Endothelial cell (in vitro differentiated cells): ENCODE results near the gene DCAF12L2. TPM values are rescaled to one million over a fixed set of nuclear protein-coding genes. Genes with fewer than 3 reads are reported as not detected.

Experiments used
- DNase-seq: peaks from one replicate; pipeline ENCODE4 v3.0.0; 2021; ENCODE audit warnings: low spot score
- H3K27ac Mint-ChIP-seq: one replicate; pipeline ENCODE4 v1.8.0; 2021; ENCODE audit warnings: mixed read lengths, inconsistent platforms; ENCODE audit not compliant: unreplicated experiment
- H3K27me3 Mint-ChIP-seq: one replicate; pipeline ENCODE4 v1.8.0; 2021; ENCODE audit warnings: mild to moderate bottlenecking, moderate library complexity, mixed read lengths, inconsistent platforms; ENCODE audit not compliant: unreplicated experiment
- H3K36me3 Mint-ChIP-seq: one replicate; pipeline ENCODE4 v1.8.0; 2021; ENCODE audit warnings: mild to moderate bottlenecking, low read depth, mixed read lengths, inconsistent platforms; ENCODE audit not compliant: unreplicated experiment
- H3K4me1 Mint-ChIP-seq: one replicate; pipeline ENCODE4 v1.8.0; 2021; ENCODE audit warnings: mild to moderate bottlenecking, mixed read lengths, inconsistent platforms; ENCODE audit not compliant: unreplicated experiment
- H3K4me3 Mint-ChIP-seq: one replicate; pipeline ENCODE4 v1.8.0; 2021; ENCODE audit warnings: mild to moderate bottlenecking, mixed read lengths, inconsistent platforms; ENCODE audit not compliant: unreplicated experiment
- H3K9me3 Mint-ChIP-seq: one replicate; pipeline ENCODE4 v1.8.0; 2021; ENCODE audit warnings: mixed read lengths, inconsistent platforms; ENCODE audit not compliant: unreplicated experiment
- total RNA-seq: library from RNA; stranded (reverse); fragmentation: NEBNext Ultra II Directional; extraction: Animal tissue kit (Norgen Biotek cat#: 25700); gene quantifications from one replicate; pipeline ENCODE4 v1.2.1, GENCODE V29; 2021; ENCODE audit not compliant: unreplicated experiment
- TF ChIP-seq, protein P1 (sequence below): fragments of 200-600 bp; sonication (generic); IDR thresholded peaks from one replicate; pipeline ENCODE4 v1.5.0; 2021; ENCODE audit warnings: antibody characterized with exemption; ENCODE audit not compliant: unreplicated experiment

Gene DCAF12L2
- total RNA-seq, 1 donor from 2014 or later, result 1.0 TPM

GRCh38 chrX:126137899-126138298 lies 28.2 kb downstream of the DCAF12L2 start:
- Mint-ChIP-seq H3K27me3 (no peaks in the 10 kb centered on the region), H3K9me3 (no peaks in the 10 kb centered on the region), H3K27ac (no peak overlapping the region), H3K36me3 (no peaks in the 10 kb centered on the region), H3K4me1 (no peaks in the 10 kb centered on the region), H3K4me3 (no peak overlapping the region)
- TF ChIP-seq, protein P1, sequence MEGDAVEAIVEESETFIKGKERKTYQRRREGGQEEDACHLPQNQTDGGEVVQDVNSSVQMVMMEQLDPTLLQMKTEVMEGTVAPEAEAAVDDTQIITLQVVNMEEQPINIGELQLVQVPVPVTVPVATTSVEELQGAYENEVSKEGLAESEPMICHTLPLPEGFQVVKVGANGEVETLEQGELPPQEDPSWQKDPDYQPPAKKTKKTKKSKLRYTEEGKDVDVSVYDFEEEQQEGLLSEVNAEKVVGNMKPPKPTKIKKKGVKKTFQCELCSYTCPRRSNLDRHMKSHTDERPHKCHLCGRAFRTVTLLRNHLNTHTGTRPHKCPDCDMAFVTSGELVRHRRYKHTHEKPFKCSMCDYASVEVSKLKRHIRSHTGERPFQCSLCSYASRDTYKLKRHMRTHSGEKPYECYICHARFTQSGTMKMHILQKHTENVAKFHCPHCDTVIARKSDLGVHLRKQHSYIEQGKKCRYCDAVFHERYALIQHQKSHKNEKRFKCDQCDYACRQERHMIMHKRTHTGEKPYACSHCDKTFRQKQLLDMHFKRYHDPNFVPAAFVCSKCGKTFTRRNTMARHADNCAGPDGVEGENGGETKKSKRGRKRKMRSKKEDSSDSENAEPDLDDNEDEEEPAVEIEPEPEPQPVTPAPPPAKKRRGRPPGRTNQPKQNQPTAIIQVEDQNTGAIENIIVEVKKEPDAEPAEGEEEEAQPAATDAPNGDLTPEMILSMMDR, result no peak
- DNase-seq, result peak; percentile 6

- H3K36me3 Mint-ChIP-seq, result no peaks in the 10 kb centered on the region
- no peaks in the 10 kb centered on the region for H3K9me3 Mint-ChIP-seq
- H3K27me3 Mint-ChIP-seq, result no peaks in the 10 kb centered on the region
- H3K4me3 Mint-ChIP-seq, result no peak overlapping the region
- H3K4me1 Mint-ChIP-seq, result no peaks in the 10 kb centered on the region
- TF ChIP-seq, protein P1, result no peak
- no peak overlapping the region for H3K27ac Mint-ChIP-seq
- no peak for DNase-seq
Measured at GRCh38 chrX:126124721-126125120, 41.4 kb downstream of the DCAF12L2 start.
